Tibial artery (tissue), 4 donors: ENCODE data around the gene FBXO41.

Experiments used
- DNase-seq, 2 donors: peaks; one replicate each; pipeline ENCODE4 v3.0.0-alpha.2; 2019
- H3K27ac ChIP-seq, 2 donors: fragments of 200-600 bp; sonication (generic) in 1 of 2; 1 replicate in 1 of 2; 2 replicates in 1 of 2; pipeline ENCODE4 v1.5.1; 2018 to 2019; ENCODE audit warnings: mild to moderate bottlenecking in 1 of 2
- H3K27me3 ChIP-seq, 2 donors: fragments of 200-600 bp; sonication (generic) in 1 of 2; one replicate each; pipeline versions ENCODE4 v1.5.1 to v1.6.0; 2016 to 2019
- H3K36me3 ChIP-seq, 3 donors: fragments of 200-600 bp; sonication (generic) in 2 of 3; one replicate each; pipeline ENCODE4 v1.5.1; 2016 to 2019; ENCODE audit warnings: mild to moderate bottlenecking in 2 of 3
- H3K4me1 ChIP-seq, 4 donors: fragments of 200-600 bp; sonication (generic) in 2 of 4; 1 replicate in 3 of 4; 2 replicates in 1 of 4; pipeline ENCODE4 v1.5.1; 2016 to 2019
- H3K4me3 ChIP-seq, 2 donors: fragments of 200-600 bp; sonication (generic) in 1 of 2; 1 replicate in 1 of 2; 2 replicates in 1 of 2; pipeline ENCODE4 v1.5.1; 2018 to 2019; ENCODE audit warnings: mild to moderate bottlenecking in 2 of 2
- H3K9me3 ChIP-seq, 3 donors: fragments of 200-600 bp; sonication (generic) in 1 of 3; one replicate each; pipeline ENCODE4 v1.5.1; 2016 to 2019
- CTCF ChIP-seq, 2 experiments: fragments of 200-600 bp in 1 of 2; fragments of 450-650 bp in 1 of 2; IDR thresholded peaks; one replicate each; pipeline ENCODE4 v1.5.1; 2017 to 2019; ENCODE audit warnings: antibody characterized with exemption in 2 of 2, mild to moderate bottlenecking in 1 of 2, moderate library complexity in 1 of 2
- intact Hi-C: fragments of 100-400 bp; cut with DNase I; formaldehyde crosslinking; loops from one replicate; pipeline ENCODE4 v1.15.0; 2023; ENCODE audit warnings: low total_unique reads

FBXO41 gene

GRCh38 chr2:73215254-73215653 is 69.0 kb downstream of the FBXO41 start:
- intact Hi-C loops: no loop called here
- H3K4me3 ChIP-seq: no peak overlapping the region
- H3K4me1 ChIP-seq: peaks cover 0 to 36% (median 21%) of the 10 kb centered on the region in 4 donors
- peaks cover 0 to 17% (median 0%) of the 10 kb centered on the region in 3 donors for H3K36me3 ChIP-seq
- H3K9me3 ChIP-seq: no peaks in the 10 kb centered on the region
- TF ChIP-seq CTCF (IDR thresholded peaks at IDR 0.05): no peak
- no peak for DNase-seq
- H3K27ac ChIP-seq: peak overlapping the region in 1 of 2 donors; percentile 71
- H3K27me3 ChIP-seq: no peaks in the 10 kb centered on the region

GRCh38 chr2:73214120-73215035 is 69.9 kb downstream of the FBXO41 start, which contains the start of gene SMYD5:
TSS of gene SMYD5 (plus strand) at chr2:73214245. CDS start at chr2:73214267, 22 bp downstream.
- no peaks in the 10 kb centered on the region for H3K27me3 ChIP-seq
- H3K4me3 ChIP-seq: peak within 1 kb of the TSS; percentile 63 to 79
- no peaks in the 10 kb centered on the region for H3K9me3 ChIP-seq
- no peak for TF ChIP-seq CTCF (IDR thresholded peaks at IDR 0.05)
- peaks cover 0 to 9% (median 0%) of the 10 kb centered on the region in 3 donors for H3K36me3 ChIP-seq
- H3K27ac ChIP-seq: peak within 1 kb of the TSS; percentile 71 to 73
- peaks cover 0 to 36% (median 21%) of the 10 kb centered on the region in 4 donors for H3K4me1 ChIP-seq
- intact Hi-C loops: no loop called here
- peak; percentile 85 to 90 for DNase-seq

GRCh38 chr2:73212448-73213176 is 71.7 kb downstream of the FBXO41 start:
- peak overlapping the region; percentile 71 to 73 for H3K27ac ChIP-seq
- intact Hi-C loops: loop anchor here (2.0 kb wide), 1 partner anchor 36 kb away; no protein-coding TSS in a partner anchor
- no peaks in the 10 kb centered on the region for H3K9me3 ChIP-seq
- no peaks in the 10 kb centered on the region for H3K27me3 ChIP-seq
- TF ChIP-seq CTCF (IDR thresholded peaks at IDR 0.05): peak; percentile 92 to 95
- H3K36me3 ChIP-seq: no peaks in the 10 kb centered on the region
- no peak overlapping the region for H3K4me3 ChIP-seq
- H3K4me1 ChIP-seq: peaks cover 0 to 36% (median 21%) of the 10 kb centered on the region in 4 donors
- DNase-seq: peak; percentile 69 to 89

GRCh38 chr2:73212098-73212447 is 72.2 kb downstream of the FBXO41 start:
- Histone ChIP-seq H3K4me3 (no peak overlapping the region), H3K27ac (peak overlapping the region; percentile 71 to 73), H3K36me3 (no peaks in the 10 kb centered on the region), H3K27me3 (no peaks in the 10 kb centered on the region), H3K4me1 (peaks cover 0 to 36% (median 21%) of the 10 kb centered on the region in 4 donors), H3K9me3 (no peaks in the 10 kb centered on the region)
- intact Hi-C loops: loop anchor here (2.0 kb wide), 1 partner anchor 35 kb away; no protein-coding TSS in a partner anchor
- no peak for TF ChIP-seq CTCF (IDR thresholded peaks at IDR 0.05)
- DNase-seq: no peak

GRCh38 chr2:73210696-73211095 is 73.6 kb downstream of the FBXO41 start:
- TF ChIP-seq CTCF (IDR thresholded peaks at IDR 0.05): no peak
- DNase-seq: no peak
- no peaks in the 10 kb centered on the region for H3K9me3 ChIP-seq
- H3K27me3 ChIP-seq: no peaks in the 10 kb centered on the region
- no peaks in the 10 kb centered on the region for H3K36me3 ChIP-seq
- peaks cover 0 to 36% (median 21%) of the 10 kb centered on the region in 4 donors for H3K4me1 ChIP-seq
- H3K27ac ChIP-seq: no peak overlapping the region
- H3K4me3 ChIP-seq: no peak overlapping the region
- intact Hi-C loops: no loop called here
